Adrenal gland (tissue), 5 donors: ENCODE data around the gene ARHGEF2.

Experiments
- CTCF ChIP-seq, 6 experiments: fragments of 450-650 bp in 4 of 6; fragments of 200-600 bp in 2 of 6; sonication (generic) in 1 of 6; IDR thresholded peaks; 1 replicate in 5 of 6; 2 replicates in 1 of 6; pipeline versions ENCODE4 v1.5.1 to v1.8.0; 2016 to 2021; ENCODE audit warnings: antibody characterized with exemption in 6 of 6, mild to moderate bottlenecking in 2 of 6, moderate library complexity in 1 of 6
- POLR2A ChIP-seq, 2 donors: fragments of 450-650 bp; IDR thresholded peaks; one replicate each; pipeline ENCODE4 v1.6.1; 2017; ENCODE audit warnings: antibody characterized with exemption in 2 of 2, mild to moderate bottlenecking in 2 of 2, moderate library complexity in 1 of 2
- donor health status: DM: no; HTN: no; CAD: no.

- TF ChIP-seq CTCF (IDR thresholded peaks at IDR 0.05) (peak in 1 of 6 experiments; percentile 14), POLR2A (IDR thresholded peaks at IDR 0.05) (no peak)
Observed at GRCh38 chr1:156001662-156002171, 23.4 kb upstream of the ARHGEF2 start.
